H9 (cell line): ENCODE results near the gene ZWILCH. TPM values are rescaled to one million over a fixed set of nuclear protein-coding genes. Genes with fewer than 3 reads are reported as not detected.

ENCODE experiments used
- DNase-seq: peaks from one replicate; pipeline ENCODE4 v3.0.0-alpha.2; 2017
- H2AFZ ChIP-seq: one replicate; pipeline ENCODE4 v1.6.1; 2013; ENCODE audit warnings: mild to moderate bottlenecking, low read length, control low read depth, moderate library complexity
- H2AK5ac ChIP-seq: 2 replicates; pipeline ENCODE4 v1.6.1; 2013; ENCODE audit warnings: low read length, control low read depth, mixed read lengths; ENCODE audit not compliant: insufficient read length
- H2BK120ac ChIP-seq: one replicate; pipeline ENCODE4 v1.6.1; 2013; ENCODE audit warnings: low read depth, mild to moderate bottlenecking, low read length, control low read depth, inconsistent platforms; ENCODE audit not compliant: poor library complexity, severe bottlenecking
- H2BK12ac ChIP-seq: 2 replicates; pipeline ENCODE4 v1.6.1; 2013; ENCODE audit warnings: low read length, control low read depth, mixed read lengths, low read depth; ENCODE audit not compliant: insufficient read length
- H2BK15ac ChIP-seq: 2 replicates; pipeline ENCODE4 v1.6.1; 2013; ENCODE audit warnings: low read depth, low read length, control low read depth
- H2BK20ac ChIP-seq: one replicate; pipeline ENCODE4 v1.6.1; 2013; ENCODE audit warnings: low read depth, mild to moderate bottlenecking, low read length, control low read depth, inconsistent platforms; ENCODE audit not compliant: poor library complexity, severe bottlenecking
- H2BK5ac ChIP-seq: 2 replicates; pipeline ENCODE4 v1.6.1; 2013; ENCODE audit warnings: low read length, control low read depth, mixed read lengths; ENCODE audit not compliant: insufficient read length
- H3K14ac ChIP-seq: 2 replicates; pipeline ENCODE4 v1.6.1; 2013; ENCODE audit warnings: low read length, control low read depth; ENCODE audit not compliant: insufficient read depth
- H3K18ac ChIP-seq: 2 replicates; pipeline ENCODE4 v1.6.1; 2013; ENCODE audit warnings: low read depth, mild to moderate bottlenecking, mixed read lengths, low read length, control low read depth; ENCODE audit not compliant: insufficient read length
- H3K23ac ChIP-seq: 2 replicates; pipeline ENCODE4 v1.6.1; 2013; ENCODE audit warnings: low read length, control low read depth, mixed read lengths, low read depth; ENCODE audit not compliant: insufficient read length
- H3K23me2 ChIP-seq: 2 replicates; pipeline ENCODE4 v1.6.1; 2013; ENCODE audit warnings: low read depth, mild to moderate bottlenecking, mixed read lengths, low read length, control low read depth; ENCODE audit not compliant: insufficient read length, poor library complexity, severe bottlenecking
- H3K27ac ChIP-seq: 2 replicates; pipeline ENCODE4 v1.5.1; 2013; ENCODE audit warnings: low read length, control low read depth, mixed read lengths, low read depth; ENCODE audit not compliant: insufficient read length
- H3K27me3 ChIP-seq: 2 replicates; pipeline ENCODE4 v1.6.1; 2013; ENCODE audit warnings: low read length, control low read depth, inconsistent platforms; ENCODE audit not compliant: insufficient read depth
- H3K4ac ChIP-seq: 2 replicates; pipeline ENCODE4 v1.6.1; 2013; ENCODE audit warnings: low read depth, mild to moderate bottlenecking, control low read depth, inconsistent platforms, low read length, moderate library complexity
- H3K4me1 ChIP-seq: 2 replicates; pipeline ENCODE4 v1.6.1; 2013; ENCODE audit warnings: low read length, control low read depth, inconsistent platforms; ENCODE audit not compliant: insufficient read depth
- H3K4me2 ChIP-seq: 2 replicates; pipeline ENCODE4 v1.6.1; 2013; ENCODE audit warnings: low read length, control low read depth, mixed read lengths; ENCODE audit not compliant: insufficient read length, insufficient read depth
- H3K56ac ChIP-seq: 2 replicates; pipeline ENCODE4 v1.6.1; 2013; ENCODE audit warnings: low read depth, mild to moderate bottlenecking, mixed read lengths, low read length, control low read depth; ENCODE audit not compliant: insufficient read length
- H3K79me1 ChIP-seq: 2 replicates; pipeline ENCODE4 v1.6.1; 2013; ENCODE audit warnings: low read depth, mild to moderate bottlenecking, moderate library complexity, low read length, control low read depth, inconsistent platforms; ENCODE audit not compliant: insufficient read depth, poor library complexity, severe bottlenecking
- H3K79me2 ChIP-seq: 2 replicates; pipeline ENCODE4 v1.6.1; 2013; ENCODE audit warnings: low read length, control low read depth, inconsistent platforms; ENCODE audit not compliant: insufficient read depth
- H3K9ac ChIP-seq: 2 replicates; pipeline ENCODE4 v1.6.1; 2013; ENCODE audit warnings: low read length, control low read depth, mixed read lengths; ENCODE audit not compliant: insufficient read length; ENCODE audit errors: extremely low read depth
- H3K9me3 ChIP-seq: one replicate; pipeline ENCODE4 v1.6.1; 2013; ENCODE audit warnings: low read depth, low read length, inconsistent platforms; ENCODE audit not compliant: control insufficient read depth
- H3T11ph ChIP-seq: one replicate; pipeline ENCODE4 v1.6.1; 2013; ENCODE audit warnings: mild to moderate bottlenecking, low read length, control low read depth, inconsistent platforms
- H4K20me1 ChIP-seq: one replicate; pipeline ENCODE4 v1.6.1; 2013; ENCODE audit not compliant: control insufficient read depth, insufficient read length, insufficient read depth
- H4K5ac ChIP-seq: 2 replicates; pipeline ENCODE4 v1.6.1; 2013; ENCODE audit warnings: low read depth, mild to moderate bottlenecking, mixed read lengths, low read length, control low read depth; ENCODE audit not compliant: insufficient read length
- H4K8ac ChIP-seq: replicated peaks from 2 replicates; pipeline ENCODE4 v1.6.1; 2013; ENCODE audit warnings: low read length, control low read depth, mixed read lengths, low read depth; ENCODE audit not compliant: insufficient read length
- H4K91ac ChIP-seq: 2 replicates; pipeline ENCODE4 v1.6.1; 2013; ENCODE audit warnings: low read depth, mild to moderate bottlenecking, moderate library complexity, mixed read lengths, low read length, control low read depth; ENCODE audit not compliant: insufficient read length
- H3K27ac Mint-ChIP-seq, 3 experiments: 2 replicates in 2 of 3; 3 replicates in 1 of 3; pipeline ENCODE4 v1.8.0; 2020 to 2021; ENCODE audit warnings: mixed read lengths in 3 of 3, mild to moderate bottlenecking in 1 of 3, moderate library complexity in 1 of 3
- H3K27me3 Mint-ChIP-seq: 2 replicates; pipeline ENCODE4 v1.8.0; 2021; ENCODE audit warnings: low read depth, mild to moderate bottlenecking, moderate library complexity, mixed read lengths
- H3K36me3 Mint-ChIP-seq, 3 experiments: 2 replicates in 2 of 3; 3 replicates in 1 of 3; pipeline ENCODE4 v1.8.0; 2020 to 2021; ENCODE audit warnings: low read depth in 3 of 3, mixed read lengths in 3 of 3; ENCODE audit not compliant: insufficient read depth in 1 of 3
- H3K4me1 Mint-ChIP-seq, 2 experiments: 2 replicates each; pipeline ENCODE4 v1.8.0; 2020; ENCODE audit warnings: mixed read lengths in 2 of 2
- H3K4me3 Mint-ChIP-seq, 2 experiments: 2 replicates in 1 of 2; 3 replicates in 1 of 2; pipeline ENCODE4 v1.8.0; 2020 to 2021; ENCODE audit warnings: mild to moderate bottlenecking in 2 of 2, mixed read lengths in 2 of 2, moderate library complexity in 1 of 2
- H3K9me3 Mint-ChIP-seq, 2 experiments: 2 replicates in 1 of 2; 3 replicates in 1 of 2; pipeline ENCODE4 v1.8.0; 2020; ENCODE audit warnings: mild to moderate bottlenecking in 2 of 2, mixed read lengths in 2 of 2, moderate library complexity in 1 of 2
- CTCF ChIP-seq: fragments of 200-600 bp; sonication (generic); conservative IDR thresholded peaks from 3 replicates; pipeline ENCODE4 v1.8.0; 2021; ENCODE audit warnings: antibody characterized with exemption, mild to moderate bottlenecking
- total RNA-seq: library from RNA; stranded (reverse); gene quantifications from 2 replicates; pipeline ENCODE4 v1.2.1, GENCODE V29; 2021

The ZWILCH gene
- total RNA-seq, 1 experiment from 2014 or later, result 47.2 TPM

GRCh38 chr15:66555685-66556084 is 50.6 kb downstream of the ZWILCH start:
- Histone ChIP-seq H3K23ac (no peak overlapping the region), H2BK120ac (no peak overlapping the region), H3K56ac (no peak overlapping the region), H3K9me3 (no peaks in the 10 kb centered on the region), H2BK12ac (no peak overlapping the region), H4K8ac (no peak overlapping the region), H3K79me1 (no peaks in the 10 kb centered on the region), H3K27me3 (no peaks in the 10 kb centered on the region), H3K4me1 (no peaks in the 10 kb centered on the region), H2AK5ac (no peak overlapping the region), H3K27ac (no peak overlapping the region), H3K18ac (no peak overlapping the region), H3K79me2 (no peaks in the 10 kb centered on the region), H4K5ac (no peak overlapping the region), H3K14ac (no peak overlapping the region), H2BK15ac (no peak overlapping the region), H2BK5ac (no peak overlapping the region), H4K20me1 (no peaks in the 10 kb centered on the region), H2AFZ (no peak overlapping the region), H3K23me2 (no peaks in the 10 kb centered on the region), H4K91ac (no peak overlapping the region), H3T11ph (no peak overlapping the region), H3K4ac (no peak overlapping the region), H3K9ac (no peak overlapping the region), H2BK20ac (no peak overlapping the region), H3K4me2 (no peak overlapping the region)
- no peak overlapping the region for H3K4me3 Mint-ChIP-seq
- no peak overlapping the region for H3K27ac Mint-ChIP-seq
- peaks cover 4 to 5% of the 10 kb centered on the region in 2 experiments; a peak in 2 of 5 replicates for H3K9me3 Mint-ChIP-seq
- no peaks in the 10 kb centered on the region for H3K4me1 Mint-ChIP-seq
- DNase-seq, result no peak
- TF ChIP-seq CTCF, result no peak
- H3K36me3 Mint-ChIP-seq, result peaks cover 10 to 34% (median 12%) of the 10 kb centered on the region in 3 experiments; a peak in 6 of 7 replicates
- H3K27me3 Mint-ChIP-seq, result no peaks in the 10 kb centered on the region
